ENCODE data around the gene BUD31.
"Not testable (repeated sequence)": the region's sequence is repeated elsewhere in the genome, so short reads cannot be mapped to it uniquely, and the experiment has no call there.

The BUD31 gene

GRCh38 chr7:99387239-99387635 lies 21.5 kb upstream of the BUD31 start:
- not testable (repeated sequence) for H3K4me1 ChIP-seq (ENCODE audit: control insufficient read depth in 1 of 2, insufficient read depth in 2 of 2, low read length in 2 of 2); H4K8ac ChIP-seq (ENCODE audit: low read depth, low read length); H3K79me2 ChIP-seq (ENCODE audit: control insufficient read depth, insufficient read depth, low read length, poor library complexity); H3K4ac ChIP-seq (ENCODE audit: low read depth, low read length); H3K9me3 ChIP-seq (ENCODE audit: insufficient read depth, low read depth, low read length); H3K79me1 ChIP-seq (ENCODE audit: low read length); DNase-seq; H3K27me3 ChIP-seq (ENCODE audit: insufficient read depth, low read length); H3K14ac ChIP-seq (ENCODE audit: low read length); H2BK12ac ChIP-seq (ENCODE audit: low read length); H4K91ac ChIP-seq (ENCODE audit: low read depth, low read length); H3K4me3 ChIP-seq (ENCODE audit: low read depth, low read length); H3K27ac ChIP-seq (ENCODE audit: low read depth, low read length); H4K12ac ChIP-seq (ENCODE audit: low read depth, low read length); H2AFZ ChIP-seq (ENCODE audit: insufficient read depth, low read length, poor library complexity); H2BK5ac ChIP-seq (ENCODE audit: low read depth, low read length, poor library complexity); H2BK120ac ChIP-seq (ENCODE audit: insufficient read depth, low read length, poor library complexity); H2AK5ac ChIP-seq (ENCODE audit: low read length); H3K9ac ChIP-seq (ENCODE audit: low read length); H3K23ac ChIP-seq (ENCODE audit: low read length); H3K4me2 ChIP-seq (ENCODE audit: low read length); H3K18ac ChIP-seq (ENCODE audit: low read length)
- peaks cover 62 to 65% of the 10 kb centered on the region in 2 experiments for H3K36me3 ChIP-seq (ENCODE audit: control insufficient read depth in 1 of 2, insufficient read depth in 2 of 2, low read length in 2 of 2)
- WGBS (ENCODE audit: extremely low coverage, insufficient coverage, insufficient read length) = no CpG with 5 or more reads among the region's 14 CpGs

GRCh38 chr7:99387912-99388311 lies 20.9 kb upstream of the BUD31 start:
- no peak for DNase-seq
- H2BK12ac ChIP-seq (ENCODE audit: low read length) = no peak overlapping the region
- H3K27me3 ChIP-seq (ENCODE audit: insufficient read depth, low read length) = no peaks in the 10 kb centered on the region
- no peaks in the 10 kb centered on the region for H3K79me2 ChIP-seq (ENCODE audit: control insufficient read depth, insufficient read depth, low read length, poor library complexity)
- no CpG with 5 or more reads among the region's 20 CpGs for WGBS (ENCODE audit: extremely low coverage, insufficient coverage, insufficient read length)
- H3K4ac ChIP-seq (ENCODE audit: low read depth, low read length) = no peak overlapping the region
- no peaks in the 10 kb centered on the region for H3K79me1 ChIP-seq (ENCODE audit: low read length)
- H3K9me3 ChIP-seq (ENCODE audit: insufficient read depth, low read depth, low read length) = peaks cover 2% of the 10 kb centered on the region
- H2BK5ac ChIP-seq (ENCODE audit: low read depth, low read length, poor library complexity) = no peak overlapping the region
- no peak overlapping the region for H3K27ac ChIP-seq (ENCODE audit: low read depth, low read length)
- H3K9ac ChIP-seq (ENCODE audit: low read length) = no peak overlapping the region
- no peak overlapping the region for H3K18ac ChIP-seq (ENCODE audit: low read length)
- H3K4me2 ChIP-seq (ENCODE audit: low read length) = no peak overlapping the region
- H3K23ac ChIP-seq (ENCODE audit: low read length) = no peak overlapping the region
- no peak overlapping the region for H3K4me3 ChIP-seq (ENCODE audit: low read depth, low read length)
- no peak overlapping the region for H4K91ac ChIP-seq (ENCODE audit: low read depth, low read length)
- no peak overlapping the region for H4K8ac ChIP-seq (ENCODE audit: low read depth, low read length)
- no peak overlapping the region for H3K14ac ChIP-seq (ENCODE audit: low read length)
- no peak overlapping the region for H2AFZ ChIP-seq (ENCODE audit: insufficient read depth, low read length, poor library complexity)
- H2AK5ac ChIP-seq (ENCODE audit: low read length) = no peak overlapping the region
- H3K36me3 ChIP-seq (ENCODE audit: control insufficient read depth in 1 of 2, insufficient read depth in 2 of 2, low read length in 2 of 2) = peaks cover 62 to 65% of the 10 kb centered on the region in 2 experiments
- no peak overlapping the region for H4K12ac ChIP-seq (ENCODE audit: low read depth, low read length)
- no peak overlapping the region for H2BK120ac ChIP-seq (ENCODE audit: insufficient read depth, low read length, poor library complexity)
- H3K4me1 ChIP-seq (ENCODE audit: control insufficient read depth in 1 of 2, insufficient read depth in 2 of 2, low read length in 2 of 2) = peaks cover 5 to 7% of the 10 kb centered on the region in 2 experiments

GRCh38 chr7:99389772-99390171 lies 19.0 kb upstream of the BUD31 start:
- Histone ChIP-seq H3K4me2 (ENCODE audit: low read length) (no peak overlapping the region), H4K8ac (ENCODE audit: low read depth, low read length) (no peak overlapping the region), H3K27ac (ENCODE audit: low read depth, low read length) (no peak overlapping the region), H3K79me2 (ENCODE audit: control insufficient read depth, insufficient read depth, low read length, poor library complexity) (no peaks in the 10 kb centered on the region), H3K27me3 (ENCODE audit: insufficient read depth, low read length) (no peaks in the 10 kb centered on the region), H3K23ac (ENCODE audit: low read length) (no peak overlapping the region), H2AK5ac (ENCODE audit: low read length) (no peak overlapping the region), H3K18ac (ENCODE audit: low read length) (no peak overlapping the region), H3K36me3 (ENCODE audit: control insufficient read depth in 1 of 2, insufficient read depth in 2 of 2, low read length in 2 of 2) (peaks cover 66 to 71% of the 10 kb centered on the region in 2 experiments), H3K9ac (ENCODE audit: low read length) (no peak overlapping the region), H2AFZ (ENCODE audit: insufficient read depth, low read length, poor library complexity) (no peak overlapping the region), H3K4me1 (ENCODE audit: control insufficient read depth in 1 of 2, insufficient read depth in 2 of 2, low read length in 2 of 2) (peaks cover 5 to 13% of the 10 kb centered on the region in 2 experiments), H3K79me1 (ENCODE audit: low read length) (peaks cover 3% of the 10 kb centered on the region), H2BK5ac (ENCODE audit: low read depth, low read length, poor library complexity) (no peak overlapping the region), H3K4ac (ENCODE audit: low read depth, low read length) (no peak overlapping the region), H2BK12ac (ENCODE audit: low read length) (no peak overlapping the region), H2BK120ac (ENCODE audit: insufficient read depth, low read length, poor library complexity) (no peak overlapping the region), H3K4me3 (ENCODE audit: low read depth, low read length) (no peak overlapping the region), H3K14ac (ENCODE audit: low read length) (no peak overlapping the region), H4K12ac (ENCODE audit: low read depth, low read length) (no peak overlapping the region), H3K9me3 (ENCODE audit: insufficient read depth, low read depth, low read length) (peaks cover 2% of the 10 kb centered on the region), H4K91ac (ENCODE audit: low read depth, low read length) (no peak overlapping the region)
- WGBS (ENCODE audit: extremely low coverage, insufficient coverage, insufficient read length) = no CpG with 5 or more reads among the region's 13 CpGs
- no peak for DNase-seq

- Histone ChIP-seq H3K27ac (ENCODE audit: low read depth, low read length) (no peak overlapping the region), H3K9me3 (ENCODE audit: insufficient read depth, low read depth, low read length) (peaks cover 2% of the 10 kb centered on the region), H2BK120ac (ENCODE audit: insufficient read depth, low read length, poor library complexity) (no peak overlapping the region), H2BK12ac (ENCODE audit: low read length) (no peak overlapping the region), H3K18ac (ENCODE audit: low read length) (no peak overlapping the region), H2AFZ (ENCODE audit: insufficient read depth, low read length, poor library complexity) (no peak overlapping the region), H2BK5ac (ENCODE audit: low read depth, low read length, poor library complexity) (no peak overlapping the region), H3K4ac (ENCODE audit: low read depth, low read length) (no peak overlapping the region), H3K4me1 (ENCODE audit: control insufficient read depth in 1 of 2, insufficient read depth in 2 of 2, low read length in 2 of 2) (peaks cover 5 to 13% of the 10 kb centered on the region in 2 experiments), H3K9ac (ENCODE audit: low read length) (no peak overlapping the region), H4K91ac (ENCODE audit: low read depth, low read length) (no peak overlapping the region), H3K27me3 (ENCODE audit: insufficient read depth, low read length) (no peaks in the 10 kb centered on the region), H3K23ac (ENCODE audit: low read length) (no peak overlapping the region), H2AK5ac (ENCODE audit: low read length) (no peak overlapping the region), H4K12ac (ENCODE audit: low read depth, low read length) (no peak overlapping the region), H4K8ac (ENCODE audit: low read depth, low read length) (no peak overlapping the region), H3K14ac (ENCODE audit: low read length) (no peak overlapping the region), H3K79me1 (ENCODE audit: low read length) (peaks cover 3% of the 10 kb centered on the region), H3K36me3 (ENCODE audit: control insufficient read depth in 1 of 2, insufficient read depth in 2 of 2, low read length in 2 of 2) (peaks cover 72 to 77% of the 10 kb centered on the region in 2 experiments), H3K4me3 (ENCODE audit: low read depth, low read length) (no peak overlapping the region), H3K79me2 (ENCODE audit: control insufficient read depth, insufficient read depth, low read length, poor library complexity) (no peaks in the 10 kb centered on the region), H3K4me2 (ENCODE audit: low read length) (no peak overlapping the region)
- WGBS (ENCODE audit: extremely low coverage, insufficient coverage, insufficient read length) = no CpG with 5 or more reads among the region's 23 CpGs
- no peak for DNase-seq
Observed at GRCh38 chr7:99390941-99391602, 17.7 kb upstream of the BUD31 start.
